Testis (tissue), 2 donors: Measurements from ENCODE around the gene GAS1.

Experiments
- CTCF ChIP-seq, 3 experiments: fragments of 450-650 bp in 2 of 3; fragments of 200-600 bp in 1 of 3; sonication (generic) in 1 of 3; IDR thresholded peaks; one replicate each; pipeline ENCODE4 v1.5.1; 2016 to 2019; ENCODE audit warnings: antibody characterized with exemption in 3 of 3, mild to moderate bottlenecking in 2 of 3, moderate library complexity in 1 of 3
- POLR2A ChIP-seq: fragments of 450-650 bp; IDR thresholded peaks from one replicate; pipeline ENCODE4 v1.6.1; 2017; ENCODE audit warnings: antibody characterized with exemption, mild to moderate bottlenecking, moderate library complexity

- TF ChIP-seq POLR2A: no peak
- TF ChIP-seq CTCF (IDR thresholded peaks at IDR 0.05): no peak
These were observed 46.5 kb upstream of the GAS1 start for GRCh38 chr9:86993830-86994229.
